Measurements from ENCODE around the gene NPM1. TPM values are rescaled to one million over a fixed set of nuclear protein-coding genes. Genes with fewer than 3 reads are reported as not detected.

NPM1 gene
- total RNA-seq, 2 experiments from 2014 or later: 1,050 to 1,562 TPM

DNA sequence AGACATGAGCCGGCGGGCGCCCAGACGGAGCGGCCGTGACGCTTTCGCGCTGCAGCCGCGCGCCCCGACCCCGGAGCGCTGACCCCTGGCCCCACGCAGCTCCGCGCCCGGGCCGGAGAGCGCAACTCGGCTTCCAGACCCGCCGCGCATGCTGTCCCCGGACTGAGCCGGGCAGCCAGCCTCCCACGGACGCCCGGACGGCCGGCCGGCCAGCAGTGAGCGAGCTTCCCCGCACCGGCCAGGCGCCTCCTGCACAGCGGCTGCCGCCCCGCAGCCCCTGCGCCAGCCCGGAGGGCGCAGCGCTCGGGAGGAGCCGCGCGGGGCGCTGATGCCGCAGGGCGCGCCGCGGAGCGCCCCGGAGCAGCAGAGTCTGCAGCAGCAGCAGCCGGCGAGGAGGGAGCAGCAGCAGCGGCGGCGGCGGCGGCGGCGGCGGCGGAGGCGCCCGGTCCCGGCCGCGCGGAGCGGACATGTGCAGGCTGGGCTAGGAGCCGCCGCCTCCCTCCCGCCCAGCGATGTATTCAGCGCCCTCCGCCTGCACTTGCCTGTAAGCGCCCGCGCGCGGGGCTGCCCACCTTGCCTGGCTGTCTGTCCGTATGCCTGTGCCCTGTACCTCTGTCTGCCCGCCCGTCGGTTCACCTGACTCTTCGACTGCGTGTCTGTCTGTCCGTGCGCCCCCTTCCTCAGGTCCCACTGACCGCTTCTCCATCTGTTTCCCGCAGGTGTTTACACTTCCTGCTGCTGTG, 32.2 kb downstream of the NPM1 start:
- ChIA-PET POLR2A (no interaction called here), CTCF (interaction anchor here (0.9 to 1.1 kb wide), 4 partner anchors 33 to 483 kb away, joined by 3 to 6 read pairs (median 3); no protein-coding TSS in a partner anchor)
- Mint-ChIP-seq H3K36me3 (ENCODE audit: low read depth) (no peaks in the 10 kb centered on the region), H3K4me3 (peak overlapping the region; percentile 72), H3K9me3 (no peaks in the 10 kb centered on the region), H3K27ac (peak overlapping the region; percentile 73), H3K4me1 (peaks cover 9% of the 10 kb centered on the region), H3K27me3 (peaks cover 28% of the 10 kb centered on the region)
- DNase-seq: peak; percentile 16

DNA sequence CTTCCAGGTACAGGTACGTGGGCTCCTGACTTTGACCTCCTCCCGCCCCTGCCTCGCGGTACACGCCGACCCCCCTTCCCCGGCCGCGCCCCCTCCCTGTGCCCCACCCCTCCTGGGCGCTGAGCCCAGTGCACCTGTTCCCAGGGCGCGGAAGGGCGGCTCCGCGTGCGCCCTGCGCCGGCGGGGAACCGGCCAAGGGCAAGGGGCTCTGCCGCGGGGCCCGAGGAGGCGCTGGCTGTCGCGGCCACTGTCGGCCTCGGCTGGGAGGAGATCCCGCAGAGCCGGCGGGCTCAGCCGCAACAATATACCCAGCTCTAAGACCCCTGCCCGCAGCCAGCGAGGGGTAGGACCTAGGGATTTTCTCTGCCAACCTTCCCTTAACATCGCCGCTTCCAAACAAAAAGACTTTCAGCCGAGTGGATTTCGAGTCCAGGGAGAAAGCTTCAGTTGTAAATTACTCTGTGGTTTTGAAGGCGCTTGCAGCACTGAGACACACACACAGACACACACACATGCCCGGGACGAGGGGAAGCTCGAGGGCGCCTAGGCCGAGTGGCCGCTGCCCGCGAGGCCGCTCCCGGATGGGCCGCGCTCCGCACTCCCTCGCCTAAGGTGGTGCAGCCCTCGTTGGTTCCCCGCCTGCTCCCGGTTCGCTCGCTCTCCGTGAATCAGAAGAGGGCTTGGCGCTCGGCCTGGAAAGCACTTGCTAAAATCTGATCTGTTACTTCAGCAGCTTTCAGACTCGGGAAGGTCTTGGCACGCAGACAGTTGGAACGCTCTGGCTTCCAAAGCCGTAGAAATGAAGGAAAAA, 33.0 kb downstream of the NPM1 start:
- H3K27me3 Mint-ChIP-seq: peaks cover 28% of the 10 kb centered on the region
- H3K9me3 Mint-ChIP-seq: no peaks in the 10 kb centered on the region
- POLR2A ChIA-PET: no interaction called here
- H3K4me1 Mint-ChIP-seq: peaks cover 9% of the 10 kb centered on the region
- CTCF ChIA-PET: no interaction called here
- H3K36me3 Mint-ChIP-seq (ENCODE audit: low read depth): no peaks in the 10 kb centered on the region
- no peak for DNase-seq
- peak overlapping the region; percentile 73 for H3K27ac Mint-ChIP-seq
- peak overlapping the region; percentile 72 for H3K4me3 Mint-ChIP-seq

- Mint-ChIP-seq H3K27ac (no peak overlapping the region), H3K4me3 (no peak overlapping the region), H3K4me1 (peaks cover 9% of the 10 kb centered on the region), H3K36me3 (ENCODE audit: low read depth) (no peaks in the 10 kb centered on the region), H3K27me3 (peaks cover 28% of the 10 kb centered on the region), H3K9me3 (no peaks in the 10 kb centered on the region)
- CTCF ChIA-PET: interaction anchor here (1.2 kb wide), 1 partner anchor 13 kb away, joined by 6 read pairs; no protein-coding TSS in a partner anchor
- no peak for DNase-seq
- POLR2A ChIA-PET: no interaction called here
Measured at GRCh38 chr5:171421331-171422262, 33.9 kb downstream of the NPM1 start.

GRCh38 chr5:171422495-171422894, 34.8 kb downstream of the NPM1 start:
- Mint-ChIP-seq H3K9me3 (no peaks in the 10 kb centered on the region), H3K27ac (no peak overlapping the region), H3K27me3 (peaks cover 28% of the 10 kb centered on the region), H3K36me3 (ENCODE audit: low read depth) (no peaks in the 10 kb centered on the region), H3K4me3 (no peak overlapping the region), H3K4me1 (peaks cover 9% of the 10 kb centered on the region)
- DNase-seq: no peak
- ChIA-PET POLR2A (no interaction called here), CTCF (interaction anchor here (1.1 to 1.2 kb wide), 2 partner anchors 12 to 31 kb away, joined by 3 to 6 read pairs; no protein-coding TSS in a partner anchor)

DNA sequence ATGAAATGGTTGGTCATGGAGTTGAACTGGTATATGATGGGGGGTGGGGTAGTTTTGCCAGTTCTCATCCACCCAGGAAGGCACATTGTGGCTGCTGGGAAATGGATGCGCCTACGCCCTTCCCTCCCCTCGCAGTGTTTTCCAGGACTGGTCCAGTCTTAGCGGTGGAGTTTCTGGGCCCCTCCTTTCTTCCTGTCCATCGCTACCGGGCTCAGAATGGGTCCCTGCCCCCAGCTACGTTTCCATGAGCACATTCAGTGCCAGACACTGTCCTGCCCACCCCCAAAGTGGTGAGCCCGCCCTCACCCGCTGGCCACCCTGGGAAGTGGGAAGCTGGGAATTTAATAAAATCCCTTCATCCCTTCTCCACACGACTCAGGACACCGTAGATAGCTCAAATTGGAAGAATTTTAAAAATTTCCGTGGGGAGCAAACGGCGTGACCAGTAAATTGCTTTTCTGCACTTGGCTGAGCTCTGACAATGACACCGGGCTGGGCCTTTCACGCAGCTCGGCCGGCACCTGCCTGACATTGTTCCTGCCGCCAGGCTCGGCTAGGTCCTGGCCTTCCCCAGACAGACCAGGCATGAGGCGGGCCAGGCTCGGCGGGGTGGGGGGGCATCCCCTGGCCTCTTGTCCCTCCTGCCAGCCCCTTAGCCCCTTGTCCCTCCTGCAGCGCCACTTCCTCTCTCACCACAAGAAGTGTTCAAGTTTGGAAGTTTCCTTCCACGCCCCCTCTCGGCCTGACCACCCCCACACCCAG, 35.4 kb downstream of the NPM1 start:
- Mint-ChIP-seq H3K27me3 (peaks cover 28% of the 10 kb centered on the region), H3K27ac (no peak overlapping the region), H3K36me3 (ENCODE audit: low read depth) (no peaks in the 10 kb centered on the region), H3K4me1 (peaks cover 9% of the 10 kb centered on the region), H3K4me3 (no peak overlapping the region), H3K9me3 (no peaks in the 10 kb centered on the region)
- DNase-seq: no peak
- ChIA-PET POLR2A (interaction anchor here (0.6 kb wide), 1 partner anchor 224 kb away, joined by 3 read pairs; no protein-coding TSS in a partner anchor), CTCF (interaction anchor here (1.1 kb wide), 1 partner anchor 30 kb away, joined by 3 read pairs; no protein-coding TSS in a partner anchor)

DNA sequence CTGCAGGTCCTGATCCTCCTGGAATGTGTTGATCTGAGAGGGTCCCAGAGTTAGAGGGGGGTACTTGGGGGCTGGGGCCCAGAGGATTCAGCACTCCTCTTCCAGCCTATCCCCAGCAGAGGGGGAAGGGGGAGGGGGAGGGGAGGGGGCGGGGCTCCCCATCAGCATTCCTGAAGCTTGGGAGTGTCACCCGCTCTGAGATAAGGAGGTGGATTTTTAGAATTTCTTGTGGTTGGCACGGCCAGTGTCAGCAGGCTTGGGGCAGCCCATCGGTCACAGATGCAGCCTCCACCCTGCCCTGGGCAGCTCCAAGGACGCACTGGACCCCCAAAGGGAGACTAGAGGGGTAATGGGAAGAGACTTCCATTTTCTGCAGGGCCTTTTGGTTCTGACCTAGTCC, 37.1 kb downstream of the NPM1 start:
- no peak overlapping the region for H3K4me3 Mint-ChIP-seq

DNA sequence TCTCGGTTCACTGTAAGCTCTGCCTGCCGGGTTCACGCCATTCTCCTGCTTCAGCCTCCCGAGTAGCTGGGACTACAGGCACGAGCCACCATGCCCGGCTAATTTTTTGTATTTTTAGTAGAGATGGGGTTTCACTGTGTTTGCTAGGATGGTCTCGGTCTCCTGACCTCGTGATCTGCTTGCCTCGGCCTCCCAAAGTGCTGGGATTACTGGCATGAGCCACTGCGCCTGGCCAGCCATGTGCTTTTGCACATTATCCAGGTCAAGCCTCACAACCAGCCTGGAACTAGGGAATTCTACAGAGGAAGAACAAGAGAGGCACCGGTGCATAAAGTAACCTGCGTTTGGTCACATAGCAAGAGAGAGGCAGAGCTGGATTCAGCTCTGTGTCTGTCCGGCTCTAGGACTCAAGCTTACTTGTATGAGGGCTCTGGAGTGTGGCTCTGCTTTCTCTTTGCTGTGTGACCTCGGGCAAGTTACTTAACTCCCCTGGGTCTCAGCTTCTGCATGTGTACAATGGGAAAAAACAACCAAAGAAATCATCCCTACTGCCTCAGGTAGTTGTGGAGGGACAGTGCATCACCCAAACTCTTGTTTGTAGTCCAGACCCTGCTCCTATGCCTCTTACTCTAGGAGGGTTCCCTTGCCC, 38.1 kb downstream of the NPM1 start:
- no peaks in the 10 kb centered on the region for H3K36me3 Mint-ChIP-seq (ENCODE audit: low read depth)
- no peak for DNase-seq
- no peak overlapping the region for H3K4me3 Mint-ChIP-seq
- H3K27ac Mint-ChIP-seq: no peak overlapping the region
- H3K27me3 Mint-ChIP-seq: peaks cover 20% of the 10 kb centered on the region
- ChIA-PET CTCF (no interaction called here), POLR2A (interaction anchor here (0.7 kb wide), 1 partner anchor 11 kb away, joined by 3 read pairs; no protein-coding TSS in a partner anchor)
- H3K4me1 Mint-ChIP-seq: peaks cover 3% of the 10 kb centered on the region
- H3K9me3 Mint-ChIP-seq: no peaks in the 10 kb centered on the region

More for the DNA sequence above, 37.1 kb downstream of the NPM1 start:
- POLR2A ChIA-PET: no interaction called here
- no peak for DNase-seq
- CTCF ChIA-PET: no interaction called here
- Mint-ChIP-seq H3K27me3 (peaks cover 26% of the 10 kb centered on the region), H3K36me3 (ENCODE audit: low read depth) (no peaks in the 10 kb centered on the region), H3K9me3 (no peaks in the 10 kb centered on the region), H3K4me1 (peaks cover 5% of the 10 kb centered on the region), H3K27ac (no peak overlapping the region)

- H3K36me3 Mint-ChIP-seq (ENCODE audit: low read depth): no peaks in the 10 kb centered on the region
- ChIA-PET CTCF (no interaction called here), POLR2A (no interaction called here)
- H3K4me1 Mint-ChIP-seq: no peaks in the 10 kb centered on the region
- no peak overlapping the region for H3K4me3 Mint-ChIP-seq
- DNase-seq: no peak
- H3K27ac Mint-ChIP-seq: no peak overlapping the region
- no peaks in the 10 kb centered on the region for H3K9me3 Mint-ChIP-seq
- peaks cover 15% of the 10 kb centered on the region for H3K27me3 Mint-ChIP-seq
Measured at GRCh38 chr5:171426266-171426665, 38.6 kb downstream of the NPM1 start.

GRCh38 chr5:171426680-171427079, 39.0 kb downstream of the NPM1 start:
- H3K4me1 Mint-ChIP-seq: no peaks in the 10 kb centered on the region
- no peaks in the 10 kb centered on the region for H3K36me3 Mint-ChIP-seq (ENCODE audit: low read depth)
- H3K9me3 Mint-ChIP-seq: no peaks in the 10 kb centered on the region
- POLR2A ChIA-PET: no interaction called here
- H3K27ac Mint-ChIP-seq: no peak overlapping the region
- no peak overlapping the region for H3K4me3 Mint-ChIP-seq
- CTCF ChIA-PET: no interaction called here
- no peak for DNase-seq
- peaks cover 11% of the 10 kb centered on the region for H3K27me3 Mint-ChIP-seq

DNA sequence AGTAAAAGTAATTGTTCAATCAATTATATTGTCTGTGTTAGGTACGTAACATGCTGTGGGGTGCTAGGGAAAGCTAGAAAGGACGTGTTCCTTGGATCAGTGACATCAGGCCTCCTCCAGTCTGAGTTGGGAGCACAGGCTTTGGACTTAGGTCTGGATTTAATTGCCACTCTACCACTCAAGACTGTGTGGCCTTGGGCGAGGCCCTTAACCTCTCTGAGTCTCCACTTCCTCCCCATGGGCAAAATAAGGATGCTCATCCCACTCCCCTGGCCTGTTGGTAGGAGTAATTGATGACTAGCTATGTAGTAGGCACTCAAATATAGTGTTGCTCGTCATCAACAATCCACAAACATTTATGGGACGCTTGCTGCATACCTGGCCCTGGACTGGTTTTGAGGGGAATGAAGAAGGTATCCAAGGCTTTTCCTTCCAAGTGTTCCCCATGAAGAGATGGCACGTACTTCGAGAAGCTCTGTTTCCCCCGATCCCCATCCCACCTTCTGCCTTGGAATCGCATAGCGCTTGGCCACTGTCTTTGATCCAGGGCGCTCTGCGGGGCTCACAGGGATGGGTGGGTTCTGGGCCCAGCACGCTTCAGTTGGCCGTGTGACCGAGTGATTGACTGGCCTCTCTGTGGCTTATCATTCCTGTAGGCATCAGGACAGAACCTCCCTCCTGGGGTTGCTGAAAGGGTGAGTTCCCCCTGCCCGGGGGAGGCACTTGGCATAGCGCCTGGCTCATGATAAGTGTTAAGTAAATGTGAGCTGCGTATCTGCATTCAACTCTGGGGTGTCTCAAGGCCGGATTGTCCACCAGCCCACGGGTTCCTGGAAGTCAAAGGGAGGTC, 39.9 kb downstream of the NPM1 start:
- Mint-ChIP-seq H3K4me1 (no peaks in the 10 kb centered on the region), H3K4me3 (no peak overlapping the region), H3K27ac (no peak overlapping the region), H3K36me3 (ENCODE audit: low read depth) (no peaks in the 10 kb centered on the region), H3K9me3 (no peaks in the 10 kb centered on the region), H3K27me3 (peaks cover 2% of the 10 kb centered on the region)
- CTCF ChIA-PET: interaction anchor here (0.5 to 0.6 kb wide), 3 partner anchors 133 to 1624 kb away, joined by 3 to 5 read pairs (median 4); no protein-coding TSS in a partner anchor
- POLR2A ChIA-PET: no interaction called here
- no peak for DNase-seq

DNA sequence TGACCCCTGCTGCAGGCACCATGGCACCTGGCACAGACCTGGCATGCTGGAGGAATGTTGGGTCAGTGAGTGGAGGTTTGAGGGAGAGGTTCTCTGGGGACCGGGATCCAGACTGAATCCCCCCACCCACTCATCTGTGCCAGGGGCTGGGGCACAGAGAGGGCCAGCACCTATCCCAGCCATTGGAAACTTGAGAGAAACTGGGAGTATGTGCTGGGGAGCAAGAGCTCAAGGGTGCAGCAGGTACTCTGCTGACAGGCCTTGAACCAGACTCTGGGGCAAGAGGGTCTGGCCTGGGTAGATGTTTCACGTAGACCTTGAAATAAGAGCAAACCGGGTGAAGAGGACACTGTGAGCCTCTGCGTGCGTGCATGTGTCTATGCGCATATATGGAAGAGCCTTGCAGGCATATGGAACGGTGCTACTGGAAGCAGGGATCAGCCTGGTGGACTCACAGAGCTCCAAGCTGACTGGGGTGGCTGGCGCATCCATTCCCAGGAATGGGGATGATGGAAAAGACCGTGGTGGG, 40.6 kb downstream of the NPM1 start:
- Mint-ChIP-seq H3K27ac (no peak overlapping the region), H3K27me3 (no peaks in the 10 kb centered on the region), H3K9me3 (no peaks in the 10 kb centered on the region), H3K36me3 (ENCODE audit: low read depth) (no peaks in the 10 kb centered on the region), H3K4me1 (no peaks in the 10 kb centered on the region), H3K4me3 (no peak overlapping the region)
- POLR2A ChIA-PET: no interaction called here
- CTCF ChIA-PET: interaction anchor here (0.5 kb wide), 1 partner anchor 150 kb away, joined by 4 read pairs; no protein-coding TSS in a partner anchor
- DNase-seq: no peak
